GM18499 (cell line): ENCODE measurements around the gene KDM5A.

Experiments
- ATAC-seq: cut with Tn5 transposase; IDR thresholded peaks from one replicate; pipeline ENCODE4 v1.9.1; 2021; ENCODE audit warnings: moderate number of reproducible peaks; ENCODE audit not compliant: insufficient read depth, unreplicated experiment

KDM5A gene

GRCh38 chr12:278046-278445 is 111.1 kb downstream of the KDM5A start:
- ATAC-seq = no peak

- ATAC-seq = no peak
These were observed 113.3 kb downstream of the KDM5A start for GRCh38 chr12:275812-276211.

GRCh38 chr12:273382-273781 is 115.7 kb downstream of the KDM5A start:
- no peak for ATAC-seq

GRCh38 chr12:272942-273341 is 116.2 kb downstream of the KDM5A start:
- ATAC-seq = no peak

- ATAC-seq = no peak
These were observed 118.0 kb downstream of the KDM5A start for GRCh38 chr12:271161-271560.

- ATAC-seq = no peak
These were observed 119.9 kb downstream of the KDM5A start for GRCh38 chr12:269191-269590.

- no peak for ATAC-seq
These were observed 120.7 kb downstream of the KDM5A start for GRCh38 chr12:268483-268840.

- ATAC-seq = no peak
These were observed 121.3 kb downstream of the KDM5A start for GRCh38 chr12:267581-268482.

GRCh38 chr12:265096-265495 is 124.0 kb downstream of the KDM5A start:
- ATAC-seq = no peak

GRCh38 chr12:264269-264668 is 124.9 kb downstream of the KDM5A start:
- no peak for ATAC-seq

GRCh38 chr12:263574-263973 is 125.5 kb downstream of the KDM5A start:
- no peak for ATAC-seq

GRCh38 chr12:262817-263216 is 126.3 kb downstream of the KDM5A start, which contains the start of gene SLC6A13:
TSS of gene SLC6A13 (minus strand) at chr12:262836. CDS start at chr12:260052, 2,784 bp downstream.
- ATAC-seq = no peak

- ATAC-seq = no peak
These were observed 127.0 kb downstream of the KDM5A start for GRCh38 chr12:262113-262512.

GRCh38 chr12:257521-258321 is 131.4 kb downstream of the KDM5A start:
- ATAC-seq = no peak

- ATAC-seq = no peak
These were observed 132.2 kb downstream of the KDM5A start for GRCh38 chr12:256958-257357.

- no peak for ATAC-seq
These were observed 132.9 kb downstream of the KDM5A start for GRCh38 chr12:256225-256624.

GRCh38 chr12:254912-255311 is 134.2 kb downstream of the KDM5A start:
- ATAC-seq = no peak

- ATAC-seq = no peak
These were observed 135.1 kb downstream of the KDM5A start for GRCh38 chr12:254039-254438.

- ATAC-seq = no peak
These were observed 135.8 kb downstream of the KDM5A start for GRCh38 chr12:253116-253831.

- ATAC-seq = no peak
These were observed 136.5 kb downstream of the KDM5A start for GRCh38 chr12:252636-253035.

- ATAC-seq = no peak
These were observed 141.8 kb downstream of the KDM5A start for GRCh38 chr12:247271-247670.
